GM18505 (cell line): ENCODE results near the gene DIS3L.
A peak's percentile ranks its signal among the peaks of the same experiment; 100 is the strongest.
"Not testable (repeated sequence)": the region's sequence is repeated elsewhere in the genome, so short reads cannot be mapped to it uniquely, and the experiment has no call there.

Experiments
- ATAC-seq: cut with Tn5 transposase; IDR thresholded peaks from one replicate; pipeline ENCODE4 v1.9.1; 2021; ENCODE audit not compliant: unreplicated experiment
- POLR2A ChIP-seq: IDR thresholded peaks from 4 replicates; pipeline ENCODE4 v1.6.1; 2011; ENCODE audit warnings: borderline replicate concordance; ENCODE audit not compliant: insufficient read depth, insufficient read length; ENCODE audit errors: extremely low read depth

Gene DIS3L

DNA sequence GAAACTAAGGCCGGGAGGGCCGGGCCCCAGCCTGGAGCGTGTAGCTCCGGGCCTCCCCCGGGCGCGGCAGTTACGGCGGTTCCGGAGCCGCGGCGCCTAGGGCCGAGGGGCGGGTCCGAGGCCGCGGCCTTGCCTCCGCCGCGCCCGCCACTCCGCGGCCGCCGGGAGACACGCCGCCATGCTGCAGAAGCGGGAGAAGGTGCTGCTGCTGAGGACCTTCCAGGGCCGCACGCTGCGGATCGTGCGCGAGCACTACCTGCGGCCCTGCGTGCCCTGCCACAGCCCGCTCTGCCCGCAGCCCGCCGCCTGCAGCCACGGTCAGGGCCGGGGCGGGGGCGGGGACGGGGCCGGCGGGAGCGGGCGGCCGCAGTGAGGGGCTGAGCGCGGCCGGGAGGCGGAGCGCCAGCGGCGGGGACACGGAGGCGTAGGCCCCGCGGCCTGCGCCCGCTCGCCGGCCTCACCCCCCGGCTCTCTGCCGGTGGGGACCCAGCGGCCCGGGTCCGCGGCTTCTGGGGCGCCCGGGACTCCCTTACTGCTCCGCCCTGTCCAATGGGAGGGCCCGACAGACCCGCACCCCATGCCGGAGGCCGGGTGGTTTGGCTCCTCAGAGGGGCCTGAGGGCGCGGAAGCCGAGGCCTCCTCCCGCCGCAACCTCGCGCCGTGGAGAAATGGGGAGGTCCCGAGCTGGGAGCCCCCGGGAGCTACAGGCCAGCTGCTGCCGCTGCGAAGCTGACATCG is at the start of gene DIS3L:
DIS3L (plus strand) TSS at position 150 of the 738 bp plus-strand sequence; CDS start at position 179, 29 bp downstream.
- TF ChIP-seq POLR2A: peak; percentile 74
- peak; percentile 57 for ATAC-seq

DNA sequence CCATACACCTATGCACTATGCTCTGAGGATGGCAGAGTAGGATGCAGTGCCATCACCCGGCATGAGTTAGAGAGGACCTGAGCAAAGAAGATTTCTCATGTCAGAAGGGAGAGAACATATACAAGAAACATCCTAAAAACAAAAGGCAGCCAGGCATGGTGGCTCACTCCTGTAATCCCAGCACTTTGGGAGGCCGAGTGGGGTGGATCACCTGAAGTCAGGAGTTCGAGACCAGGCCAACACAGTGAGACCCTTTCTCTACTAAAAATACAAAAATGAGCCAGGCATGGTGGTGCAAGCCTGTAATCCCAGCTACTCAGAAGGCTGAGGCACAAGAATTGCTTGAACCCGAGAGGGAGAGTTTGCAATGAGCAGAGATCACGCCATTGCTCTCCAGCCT is 47.5 kb upstream of the DIS3L start:
- ATAC-seq: not testable (repeated sequence)

DNA sequence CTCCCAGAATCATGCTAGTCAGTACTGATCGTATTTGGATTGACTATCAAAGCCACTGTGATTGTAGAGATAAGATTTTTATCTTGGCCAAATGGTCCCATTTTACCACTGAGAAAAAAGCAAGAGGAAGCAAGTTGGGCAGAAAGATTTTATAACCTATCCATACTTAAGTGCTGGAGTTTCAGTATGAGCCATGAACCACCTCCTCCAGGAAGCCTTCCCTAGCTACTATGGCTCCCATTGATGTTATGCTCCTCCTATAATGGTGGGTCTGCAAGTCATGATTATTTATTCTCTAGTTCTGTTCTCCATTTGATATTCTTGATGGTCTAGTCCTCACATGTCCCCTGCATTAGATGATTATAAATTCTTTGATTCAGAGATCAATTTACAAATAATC is 46.4 kb upstream of the DIS3L start:
- no peak for TF ChIP-seq POLR2A
- no peak for ATAC-seq

DNA sequence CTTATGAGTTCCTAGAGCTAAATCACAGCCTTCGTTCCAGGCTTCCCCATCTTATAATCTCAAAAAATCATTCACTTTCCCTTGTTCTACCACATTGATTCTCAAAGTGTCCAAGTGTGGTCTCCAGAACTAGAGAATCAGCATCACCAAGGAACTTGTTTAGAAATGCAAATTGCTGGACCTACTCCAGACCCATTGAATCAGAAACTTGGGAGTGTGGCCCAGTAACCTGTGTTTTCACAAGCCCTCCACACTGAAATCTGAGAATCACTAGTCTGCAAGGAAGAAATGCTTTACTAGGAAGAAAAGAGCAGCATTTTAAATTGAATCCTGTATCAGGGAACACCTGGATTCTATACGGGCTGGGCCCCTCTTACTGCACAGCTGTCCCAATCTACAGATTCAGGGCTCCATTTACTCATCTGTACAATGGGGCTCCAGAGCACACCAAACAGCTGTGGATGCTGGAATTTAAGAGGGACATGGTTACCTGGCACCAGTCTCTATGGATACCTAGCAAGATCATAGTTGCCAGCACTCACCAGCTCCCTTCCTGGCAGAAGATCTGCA is 43.7 kb upstream of the DIS3L start:
- ATAC-seq: no peak
- no peak for TF ChIP-seq POLR2A

DNA sequence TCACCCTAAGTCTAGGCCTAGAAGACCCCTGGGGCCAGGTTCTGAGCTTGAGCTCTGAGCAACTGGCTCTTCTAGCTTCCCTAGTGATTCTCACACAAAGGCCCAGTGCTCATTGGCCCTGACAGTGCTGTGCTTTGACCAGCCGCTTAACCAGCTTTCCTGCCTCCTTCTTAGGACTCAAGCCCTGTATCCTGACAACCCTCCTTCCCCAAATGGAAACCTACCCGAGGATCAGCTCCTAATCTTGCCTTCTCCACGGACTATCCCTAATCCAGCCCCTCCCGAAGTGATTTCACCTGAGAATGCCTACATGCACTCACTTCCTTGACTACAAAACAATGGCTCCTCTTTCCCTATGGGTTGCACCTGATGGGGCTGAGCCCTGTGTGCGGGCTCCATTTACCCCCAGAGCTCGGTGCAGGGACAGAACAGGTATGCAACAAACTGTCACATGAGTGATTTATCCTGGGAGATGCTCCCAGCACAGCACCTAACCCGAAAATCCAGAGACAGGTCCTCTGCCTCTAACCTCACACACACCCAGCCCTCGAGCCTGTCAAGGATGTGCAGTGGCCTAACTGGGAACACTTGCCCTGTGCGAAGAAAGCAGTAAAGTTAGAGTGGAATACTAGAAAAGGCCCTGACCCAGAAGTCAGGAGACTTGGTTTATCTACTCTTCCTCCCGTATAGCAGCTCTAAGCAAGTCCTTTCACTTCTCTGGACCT is 42.1 kb upstream of the DIS3L start:
- ATAC-seq: no peak
- TF ChIP-seq POLR2A: no peak

DNA sequence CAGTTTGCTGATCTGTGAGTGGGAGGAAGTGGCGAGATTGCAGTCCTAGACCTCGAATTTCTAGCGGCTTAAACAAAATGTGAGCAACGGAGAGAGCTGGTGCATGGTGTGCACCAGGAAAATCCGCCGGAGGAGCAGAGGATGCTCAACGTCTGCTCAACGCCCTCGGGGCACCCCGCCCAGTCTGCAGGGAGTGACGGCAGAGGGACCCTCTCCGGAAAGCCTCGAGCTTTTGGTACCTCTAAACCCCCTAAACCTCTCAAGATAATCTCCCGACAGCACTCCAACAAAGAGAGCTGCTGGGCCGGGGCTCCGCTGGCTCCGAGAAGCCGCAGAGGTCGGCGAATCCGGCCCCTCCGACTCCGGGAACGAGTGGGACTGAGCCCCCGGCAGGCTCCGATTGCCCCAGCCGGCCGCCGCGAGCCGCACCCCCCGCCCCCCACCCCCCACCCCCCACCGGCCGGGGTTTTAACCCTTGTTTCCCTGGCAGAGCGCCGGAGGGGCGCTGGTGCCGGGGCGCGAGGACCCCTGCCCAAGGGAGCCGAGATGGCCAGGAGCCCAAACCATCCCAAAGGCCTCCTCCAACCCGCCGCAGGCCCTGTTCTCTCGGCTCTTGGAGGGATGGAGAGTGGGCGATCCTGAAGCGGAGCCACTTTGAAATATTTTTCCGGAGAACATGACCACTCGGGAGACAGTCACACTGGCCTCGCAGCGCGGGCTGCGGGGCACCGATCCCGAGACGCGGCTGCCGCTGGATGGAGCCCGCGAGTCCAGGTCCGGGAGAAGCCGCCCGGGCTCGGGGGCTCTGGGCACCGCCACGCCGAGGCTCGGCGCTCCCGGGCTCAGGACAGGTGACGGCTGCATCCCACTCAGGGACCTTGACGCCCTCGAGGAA is 41.3 kb upstream of the DIS3L start:
- ATAC-seq: no peak
- no peak for TF ChIP-seq POLR2A

DNA sequence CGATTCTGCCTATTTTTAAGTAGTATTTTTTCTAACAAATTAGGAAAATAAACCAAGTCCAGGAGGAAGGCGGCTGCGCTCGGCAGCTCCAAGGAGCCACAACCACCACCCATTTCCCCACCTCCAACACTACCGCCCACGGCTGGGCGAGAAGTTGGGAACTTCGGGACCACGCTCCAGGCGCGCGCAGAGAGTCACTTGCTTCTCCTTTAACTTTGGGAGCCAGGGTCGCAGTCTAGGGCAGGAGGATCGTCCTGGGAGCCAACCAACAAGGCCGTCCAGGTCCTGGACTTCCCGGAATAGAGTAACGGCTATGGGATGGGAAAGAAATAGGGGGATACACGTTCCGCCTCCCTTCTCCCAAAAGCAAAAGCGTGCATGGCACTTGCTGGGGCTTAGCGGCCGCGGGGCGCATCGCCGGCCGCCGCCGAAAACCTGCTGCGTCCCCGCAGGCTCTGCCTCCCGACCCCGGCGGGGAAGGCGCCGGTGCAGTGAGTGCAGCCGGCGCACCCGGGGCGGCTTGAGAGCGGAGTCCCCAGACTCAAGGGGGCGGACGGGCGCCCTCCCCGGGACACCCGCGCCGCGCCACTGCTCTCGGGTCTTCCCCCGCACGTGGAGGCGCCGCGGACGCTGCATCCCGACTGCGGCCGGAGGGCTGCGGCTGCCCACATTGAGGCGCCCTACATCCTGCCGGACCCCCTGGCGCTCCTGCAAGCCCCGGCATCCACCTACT is 40.5 kb upstream of the DIS3L start:
- TF ChIP-seq POLR2A: no peak
- no peak for ATAC-seq

DNA sequence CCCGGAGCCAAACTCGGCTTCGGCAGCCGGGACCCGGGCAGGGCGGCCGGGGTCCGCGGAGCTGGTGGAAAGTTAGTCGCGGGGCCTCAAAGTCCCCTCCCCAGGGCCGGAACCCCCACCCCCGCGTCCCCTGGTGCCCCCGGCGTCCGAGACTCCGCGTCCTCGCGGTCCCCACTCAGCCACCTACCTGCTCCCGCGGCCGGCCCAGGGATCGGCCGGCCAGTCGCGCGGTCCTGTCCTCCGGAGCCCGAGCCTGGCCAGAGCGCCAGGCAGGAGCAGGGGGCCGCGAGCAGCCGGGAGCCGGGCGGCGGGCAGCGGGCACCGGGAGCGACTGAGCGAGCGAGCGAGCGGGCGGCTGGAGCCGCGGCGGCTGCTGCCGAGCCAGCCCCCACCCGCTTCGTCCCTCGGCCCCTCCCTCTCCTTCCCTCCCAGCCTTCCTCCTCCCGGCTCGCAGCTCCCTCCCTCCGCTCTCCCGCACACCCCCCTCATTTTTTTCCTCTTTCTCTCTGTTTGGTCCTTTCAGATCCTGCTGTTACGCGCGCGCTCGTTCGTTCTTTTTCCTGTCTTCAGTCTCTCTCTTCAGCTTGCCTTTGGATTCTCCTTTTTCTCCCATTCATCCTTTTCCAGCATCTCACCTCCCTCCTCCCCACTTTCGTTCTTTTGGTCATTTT is 39.8 kb upstream of the DIS3L start, which contains the start of gene MEGF11:
MEGF11 (minus strand) TSS at position 333 of the 671 bp plus-strand sequence. CDS start 125,347 bp downstream, outside the sequence.
- TF ChIP-seq POLR2A: no peak

DNA sequence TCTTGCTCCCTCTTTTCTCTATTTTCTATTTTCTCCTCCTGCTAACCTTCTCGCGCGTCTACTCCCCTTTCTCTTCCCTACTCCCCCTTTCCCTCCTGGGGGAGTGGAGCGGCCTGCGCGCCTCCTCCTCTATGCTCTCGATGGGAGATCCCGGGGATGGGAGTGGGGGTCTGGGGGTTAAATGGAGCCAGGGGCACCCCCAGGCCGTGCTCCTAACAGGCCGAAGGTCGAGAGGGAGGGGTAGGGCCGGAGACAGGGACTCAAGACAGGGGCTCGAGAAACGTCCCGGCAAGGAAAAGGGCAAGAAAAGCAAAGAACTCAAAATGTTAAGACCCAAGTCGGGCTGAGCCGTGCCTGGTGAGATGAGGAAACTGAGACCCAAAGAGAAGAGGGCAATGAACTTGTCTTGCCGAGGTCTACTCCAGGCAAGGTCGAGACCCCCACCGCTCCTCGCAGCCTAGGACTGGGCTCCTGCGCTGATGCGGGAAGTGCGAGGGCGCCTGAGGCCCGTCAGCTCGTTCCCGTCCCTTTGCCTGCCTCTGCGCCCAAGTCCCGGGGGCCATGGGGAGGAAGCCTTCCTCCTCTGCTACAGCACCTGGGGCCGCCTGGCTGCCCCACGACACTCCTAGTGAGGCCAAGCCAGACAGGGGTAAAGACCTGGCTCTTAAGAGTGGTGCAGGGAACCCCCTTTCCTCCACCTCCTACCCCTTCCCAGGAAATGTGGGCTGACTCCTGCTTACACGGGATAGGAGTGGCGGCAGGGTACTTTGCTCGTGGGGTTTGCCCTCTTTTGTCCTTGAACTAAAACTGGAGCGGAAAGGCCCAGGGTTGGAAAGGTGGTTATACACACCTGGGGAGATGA is 39.0 kb upstream of the DIS3L start:
- TF ChIP-seq POLR2A: no peak
- ATAC-seq: no peak

More for the DNA sequence above, 39.8 kb upstream of the DIS3L start, which contains the start of gene MEGF11:
- ATAC-seq: no peak

DNA sequence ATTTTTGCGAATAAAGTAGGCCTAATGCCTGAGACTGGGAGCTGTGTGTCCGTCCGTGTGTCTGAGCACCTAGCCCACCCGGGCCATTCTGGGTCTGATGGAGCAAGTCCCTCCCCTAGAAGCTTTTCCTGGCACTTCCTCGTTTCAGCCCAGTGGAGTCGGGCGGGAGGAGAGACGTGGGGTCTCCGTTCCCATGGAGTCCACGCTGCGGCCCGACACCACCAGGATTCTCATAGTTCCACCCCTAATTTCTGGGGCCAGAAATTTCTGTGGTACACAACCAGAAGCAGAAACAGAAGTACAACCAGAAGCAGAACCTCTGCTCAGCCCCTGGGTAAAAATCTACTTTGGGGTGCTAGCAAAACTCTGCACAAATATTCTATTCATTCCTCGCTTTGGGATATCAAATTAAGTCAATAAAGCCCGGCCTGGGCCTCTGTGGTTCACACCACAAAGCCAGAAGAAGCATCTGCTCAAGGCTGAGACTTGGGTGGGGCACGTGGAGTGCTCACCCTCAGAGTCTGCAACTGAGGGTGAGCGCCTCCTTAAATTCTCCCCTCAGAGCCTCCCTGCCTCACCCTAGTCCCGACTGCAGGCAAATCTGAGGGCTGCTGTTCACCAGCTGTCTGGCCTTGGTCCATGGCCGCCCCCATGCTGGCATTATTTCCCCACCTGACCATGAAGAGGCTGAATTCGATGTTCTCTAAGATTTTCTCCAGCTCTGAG is 38.3 kb upstream of the DIS3L start:
- TF ChIP-seq POLR2A: no peak
- ATAC-seq: no peak
